HepG2 (cell line): Measurements from ENCODE around the gene CES3. TPM values are rescaled to one million over a fixed set of nuclear protein-coding genes. Genes with fewer than 3 reads are reported as not detected.

Experiments
- ATAC-seq: fragments of 200-7000 bp; cut with Tn5 transposase; 3 replicates; pipeline ENCODE4 v1.9.1; 2020; ENCODE audit warnings: mild to moderate bottlenecking, moderate library complexity
- BruUV-seq: library from RNA; stranded (reverse); fragments of 400-500 nt; replicated peaks from 2 replicates; lab custom pipeline; 2021; lab: Mats Ljungman, UMichigan
- CTCF ChIA-PET: fragments of 300-600 bp; formaldehyde crosslinking; extraction: SDS; loops from one replicate; lab custom pipeline; 2021; ENCODE audit warnings: low total read pairs, inconsistent platforms, low intra/inter-chr PET ratio; lab: Yijun Ruan, JAX
- POLR2A ChIA-PET: fragments of 350-600 bp; sonication (Branson Sonifier 250); formaldehyde crosslinking; loops from one replicate; lab custom pipeline; 2020; ENCODE audit warnings: antibody characterized with exemption, inconsistent platforms; lab: Yijun Ruan, JAX
- DNase-seq: peaks from one replicate; pipeline ENCODE4 v3.0.0-alpha.2; 2015; ENCODE audit warnings: low spot score
- FAIRE-seq: peaks from 3 replicates; lab custom pipeline; 2011; peaks lifted over from hg19 to GRCh38; lab: Jason Lieb, UNC
- H2AFZ ChIP-seq: one replicate; pipeline ENCODE4 v1.6.1; 2011; ENCODE audit warnings: low read length, inconsistent platforms
- H3K27ac ChIP-seq: fragments of 300-600 bp; 3 replicates; pipeline ENCODE4 v1.8.0; 2011; ENCODE audit warnings: mixed run types, mild to moderate bottlenecking, mixed read lengths, low read length, inconsistent platforms; ENCODE audit not compliant: insufficient read depth; ENCODE audit errors: extremely low read length
- H3K27me3 ChIP-seq, 2 experiments: fragments of 200-600 bp in 1 of 2; 2 replicates in 1 of 2; 3 replicates in 1 of 2; pipeline versions ENCODE4 v1.6.0 to v1.8.0; 2011; ENCODE audit warnings: low read length in 2 of 2, mild to moderate bottlenecking in 2 of 2, moderate library complexity in 2 of 2, inconsistent platforms in 1 of 2; ENCODE audit not compliant: insufficient read depth in 2 of 2, control insufficient read depth in 1 of 2
- H3K36me3 ChIP-seq, 2 experiments: fragments of 200-600 bp in 1 of 2; replicated peaks in 1 of 2; 2 replicates in 1 of 2; 3 replicates in 1 of 2; pipeline versions ENCODE4 v1.5.1 to v1.8.0; 2011; ENCODE audit warnings: low read length in 2 of 2, inconsistent platforms in 1 of 2; ENCODE audit not compliant: insufficient read depth in 2 of 2, control insufficient read depth in 1 of 2
- H3K4me1 ChIP-seq: 2 replicates; pipeline ENCODE4 v1.5.1; 2012; ENCODE audit warnings: low read length, inconsistent platforms; ENCODE audit not compliant: insufficient read depth
- H3K4me2 ChIP-seq: 2 replicates; pipeline ENCODE4 v1.6.0; 2011; ENCODE audit warnings: low read depth, low read length, inconsistent platforms
- H3K4me3 ChIP-seq, 3 experiments: fragments of 200-600 bp in 1 of 3; sonication (generic), shearing (Covaris generic) in 1 of 3; replicated peaks in 1 of 3; 2 replicates each; pipeline ENCODE4 v1.5.1; 2011 to 2016; ENCODE audit warnings: low read length in 3 of 3, inconsistent platforms in 2 of 3, low read depth in 2 of 3, mild to moderate bottlenecking in 2 of 3, control low read depth in 1 of 3, mixed read lengths in 1 of 3; ENCODE audit not compliant: insufficient read depth in 1 of 3
- H3K79me2 ChIP-seq: one replicate; pipeline ENCODE4 v1.6.1; 2011; ENCODE audit warnings: low read length, inconsistent platforms; ENCODE audit not compliant: insufficient read depth
- H3K9ac ChIP-seq: 2 replicates; pipeline ENCODE4 v1.6.0; 2011; ENCODE audit warnings: mild to moderate bottlenecking, low read depth, low read length, inconsistent platforms; ENCODE audit not compliant: insufficient read depth
- H3K9me3 ChIP-seq: 2 replicates; pipeline ENCODE4 v1.5.1; 2012; ENCODE audit warnings: mild to moderate bottlenecking, low read length
- H4K20me1 ChIP-seq: 2 replicates; pipeline ENCODE4 v1.6.0; 2011; ENCODE audit warnings: inconsistent platforms, mild to moderate bottlenecking, low read length, moderate library complexity; ENCODE audit not compliant: insufficient read depth
- AHDC1 ChIP-seq: sonication (generic); formaldehyde crosslinking; IDR thresholded peaks from 2 replicates; pipeline ENCODE4 v1.5.1; 2020; ENCODE audit warnings: mild to moderate bottlenecking, missing genetic modification reagents, borderline replicate concordance
- ETV6 ChIP-seq: sonication (generic); formaldehyde crosslinking; conservative IDR thresholded peaks from 2 replicates; pipeline ENCODE4 v1.4.0; 2020; ENCODE audit warnings: missing genetic modification reagents
- RARA ChIP-seq: IDR thresholded peaks from 2 replicates; pipeline ENCODE4 v1.6.1; 2016; ENCODE audit warnings: missing genetic modification reagents, missing compliant biosample characterization
- SIN3A ChIP-seq: IDR thresholded peaks from 2 replicates; pipeline ENCODE4 v1.6.1; 2011; ENCODE audit warnings: low read depth, mild to moderate bottlenecking, control low read depth, low read length, borderline replicate concordance
- ZNF614 ChIP-seq: IDR thresholded peaks from 2 replicates; pipeline ENCODE4 v1.6.1; 2018; ENCODE audit warnings: missing biosample characterization, missing genetic modification reagents, inconsistent platforms, borderline replicate concordance
- WGBS: methylation state at CpG from one replicate; pipeline ENCODE4 v1.1.6; 2017; ENCODE audit warnings: low lambda C conversion rate; 5-methylcytosine and 5-hydroxymethylcytosine counted together
- in situ Hi-C: cut with HindIII; loops from 2 replicates; pipeline ENCODE4 v1.10.0; 2017; ENCODE audit warnings: low pct_unique_long_range_greater_than_20kb; ENCODE audit not compliant: extremely low pct_ligation_motif_present
- intact Hi-C: fragments of 100-400 bp; cut with micrococcal nuclease; formaldehyde crosslinking; loops from one replicate; pipeline ENCODE4 v1.10.0; 2022; ENCODE audit not compliant: unreplicated experiment
- polyA plus RNA-seq, 8 experiments: library from polyadenylated mRNA; depleted of rRNA in 3 of 8; stranded (reverse) in 7 of 8; unstranded in 1 of 8; fragments of >200 nt; fragmentation: Illumina TruSeq in 4 of 8; extraction: Trizol in 4 of 8; gene quantifications; 2 replicates each; pipeline versions ENCODE4 v1.2.1 to v1.2.3, GENCODE V29; 2011 to 2016; ENCODE audit warnings: low read depth in 4 of 8, missing spikeins in 1 of 8, mixed read lengths in 1 of 8; ENCODE audit not compliant: insufficient read depth in 1 of 8
- total RNA-seq, 5 experiments: library from RNA; depleted of rRNA; stranded (reverse); fragments of >200 nt; fragmentation: Illumina TruSeq; extraction: Trizol; gene quantifications; 2 replicates each; pipeline ENCODE4 v1.2.3, GENCODE V29; 2016; ENCODE audit warnings: low read depth in 1 of 5
- TF ChIP-seq, protein P1 (sequence below): sonication (generic); formaldehyde crosslinking; IDR thresholded peaks from 2 replicates; pipeline ENCODE4 v1.5.0; 2020; ENCODE audit warnings: mild to moderate bottlenecking, missing genetic modification reagents

Gene CES3
- total and polyA plus RNA-seq, 2 of the 13 experiments (the other 11 are each of a cell fraction or from before 2014, with no cell fraction given), result 6.6 to 17.4 TPM

DNA sequence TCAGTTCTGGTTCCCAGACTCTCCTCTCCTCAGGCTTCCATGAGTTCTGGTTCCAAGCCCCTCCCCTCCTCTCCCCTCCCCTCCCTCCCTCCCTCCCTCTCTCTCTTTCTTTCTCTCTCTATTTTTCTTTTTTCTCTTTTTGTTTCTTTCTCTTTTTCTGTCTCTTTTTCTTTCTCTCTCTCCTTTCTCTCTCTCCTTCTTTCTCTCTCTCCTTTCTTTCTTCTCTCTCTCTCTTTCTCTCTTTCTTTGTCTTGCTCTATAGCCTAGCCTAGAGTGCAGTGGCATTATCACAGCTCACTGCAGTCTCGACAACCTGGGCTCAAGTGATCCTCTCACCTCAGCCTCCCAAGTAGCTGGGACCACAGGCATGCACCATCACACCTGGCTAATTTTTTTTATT, 796 bp upstream of the CES3 start:
- Histone ChIP-seq H4K20me1 (no peaks in the 10 kb centered on the region), H3K4me2 (no peak overlapping the region), H3K4me3 (no peak overlapping the region), H3K9me3 (no peaks in the 10 kb centered on the region), H3K79me2 (no peaks in the 10 kb centered on the region), H3K27ac (no peak overlapping the region), H3K36me3 (no peaks in the 10 kb centered on the region), H2AFZ (no peak overlapping the region), H3K27me3 (0 out of 5 replicates have a peak, but pooled peaks cover 0 to 3% of the 10 kb centered on the region in 2 experiments), H3K4me1 (peaks cover 64% of the 10 kb centered on the region), H3K9ac (no peak overlapping the region)
- WGBS, result 86% methylated on average over 1 of the region's 1 CpG
- BruUV-seq, result no TSS peak
- FAIRE-seq (no peak), DNase-seq (no peak), ATAC-seq (no peak)
- ChIA-PET CTCF (interaction anchor here (0.7 to 1.5 kb wide), 3 partner anchors 13 to 144 kb away, joined by 3 to 6 read pairs (median 3); no protein-coding TSS in a partner anchor), POLR2A (interaction anchor here (0.8 to 1.1 kb wide), 2 partner anchors 56 to 58 kb away, joined by 3 to 4 read pairs; no protein-coding TSS in a partner anchor)
- TF ChIP-seq ZNF614 (CRISPR knock-in tag), result no peak
- no peak for TF ChIP-seq SIN3A
- TF ChIP-seq RARA, result no peak
- TF ChIP-seq AHDC1 (CRISPR knock-in tag), result no peak
- TF ChIP-seq ETV6, result no peak
- TF ChIP-seq, protein P1, sequence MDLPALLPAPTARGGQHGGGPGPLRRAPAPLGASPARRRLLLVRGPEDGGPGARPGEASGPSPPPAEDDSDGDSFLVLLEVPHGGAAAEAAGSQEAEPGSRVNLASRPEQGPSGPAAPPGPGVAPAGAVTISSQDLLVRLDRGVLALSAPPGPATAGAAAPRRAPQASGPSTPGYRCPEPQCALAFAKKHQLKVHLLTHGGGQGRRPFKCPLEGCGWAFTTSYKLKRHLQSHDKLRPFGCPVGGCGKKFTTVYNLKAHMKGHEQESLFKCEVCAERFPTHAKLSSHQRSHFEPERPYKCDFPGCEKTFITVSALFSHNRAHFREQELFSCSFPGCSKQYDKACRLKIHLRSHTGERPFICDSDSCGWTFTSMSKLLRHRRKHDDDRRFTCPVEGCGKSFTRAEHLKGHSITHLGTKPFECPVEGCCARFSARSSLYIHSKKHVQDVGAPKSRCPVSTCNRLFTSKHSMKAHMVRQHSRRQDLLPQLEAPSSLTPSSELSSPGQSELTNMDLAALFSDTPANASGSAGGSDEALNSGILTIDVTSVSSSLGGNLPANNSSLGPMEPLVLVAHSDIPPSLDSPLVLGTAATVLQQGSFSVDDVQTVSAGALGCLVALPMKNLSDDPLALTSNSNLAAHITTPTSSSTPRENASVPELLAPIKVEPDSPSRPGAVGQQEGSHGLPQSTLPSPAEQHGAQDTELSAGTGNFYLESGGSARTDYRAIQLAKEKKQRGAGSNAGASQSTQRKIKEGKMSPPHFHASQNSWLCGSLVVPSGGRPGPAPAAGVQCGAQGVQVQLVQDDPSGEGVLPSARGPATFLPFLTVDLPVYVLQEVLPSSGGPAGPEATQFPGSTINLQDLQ, result no peak
- in situ Hi-C loops, result no loop called here
- intact Hi-C loops, result no loop called here
